ENCODE measurements around the gene KRTAP26-1.

Gene KRTAP26-1

GRCh38 chr21:30271156-30271555 is 49.0 kb downstream of the KRTAP26-1 start:
- DNase-seq (ENCODE audit: low spot score) = no peak

GRCh38 chr21:30269803-30270530 is 50.1 kb downstream of the KRTAP26-1 start:
- no peak for DNase-seq (ENCODE audit: low spot score)
